ENCODE measurements around the gene MED27.
"Not testable (repeated sequence)": the region's sequence is repeated elsewhere in the genome, so short reads cannot be mapped to it uniquely, and the experiment has no call there.

MED27 gene

GRCh38 chr9:132066511-132066910, 13.2 kb downstream of the MED27 start:
- H3K36me3 ChIP-seq, result peaks cover 30% of the 10 kb centered on the region
- TF ChIP-seq CTCF (IDR thresholded peaks at IDR 0.05), result no peak
- H3K27ac ChIP-seq, result no peak overlapping the region
- H3K4me1 ChIP-seq (ENCODE audit: control insufficient read depth in 1 of 2, insufficient read depth in 1 of 2, low read depth in 1 of 2, low read length in 1 of 2), result peaks cover 12 to 14% of the 10 kb centered on the region in 2 experiments
- H3K9me3 ChIP-seq, result no peaks in the 10 kb centered on the region
- no peak overlapping the region for H3K4me3 ChIP-seq (ENCODE audit: low read depth in 1 of 2, low read length in 1 of 2)
- no peaks in the 10 kb centered on the region for H3K27me3 ChIP-seq

GRCh38 chr9:132066057-132066456, 13.6 kb downstream of the MED27 start:
- Histone ChIP-seq H3K4me3 (ENCODE audit: low read depth in 1 of 2, low read length in 1 of 2) (no peak overlapping the region), H3K27ac (no peak overlapping the region), H3K4me1 (ENCODE audit: control insufficient read depth in 1 of 2, insufficient read depth in 1 of 2, low read depth in 1 of 2, low read length in 1 of 2) (peaks cover 12 to 14% of the 10 kb centered on the region in 2 experiments), H3K9me3 (no peaks in the 10 kb centered on the region), H3K36me3 (peaks cover 30% of the 10 kb centered on the region), H3K27me3 (no peaks in the 10 kb centered on the region)
- TF ChIP-seq CTCF (IDR thresholded peaks at IDR 0.05), result no peak

- no peak overlapping the region for H3K4me3 ChIP-seq (ENCODE audit: low read depth in 1 of 2, low read length in 1 of 2)
- H3K4me1 ChIP-seq (ENCODE audit: control insufficient read depth in 1 of 2, insufficient read depth in 1 of 2, low read depth in 1 of 2, low read length in 1 of 2), result peaks cover 12 to 14% of the 10 kb centered on the region in 2 experiments
- H3K27me3 ChIP-seq, result no peaks in the 10 kb centered on the region
- TF ChIP-seq CTCF (IDR thresholded peaks at IDR 0.05), result no peak
- H3K9me3 ChIP-seq, result no peaks in the 10 kb centered on the region
- peak overlapping the region; percentile 26 for H3K27ac ChIP-seq
- H3K36me3 ChIP-seq, result peaks cover 17% of the 10 kb centered on the region
These were observed 16.4 kb downstream of the MED27 start for GRCh38 chr9:132063281-132063680.

- TF ChIP-seq CTCF (IDR thresholded peaks at IDR 0.05), result no peak
- H3K4me3 ChIP-seq (ENCODE audit: low read depth in 1 of 2, low read length in 1 of 2), result no peak overlapping the region
- peak overlapping the region; percentile 26 for H3K27ac ChIP-seq
- H3K9me3 ChIP-seq, result no peaks in the 10 kb centered on the region
- H3K36me3 ChIP-seq, result peaks cover 13% of the 10 kb centered on the region
- H3K4me1 ChIP-seq (ENCODE audit: control insufficient read depth in 1 of 2, insufficient read depth in 1 of 2, low read depth in 1 of 2, low read length in 1 of 2), result peaks cover 12 to 14% of the 10 kb centered on the region in 2 experiments
- H3K27me3 ChIP-seq, result no peaks in the 10 kb centered on the region
These were observed 16.9 kb downstream of the MED27 start for GRCh38 chr9:132062806-132063205.

- no peak overlapping the region for H3K4me3 ChIP-seq (ENCODE audit: low read depth in 1 of 2, low read length in 1 of 2)
- no peaks in the 10 kb centered on the region for H3K27me3 ChIP-seq
- no peaks in the 10 kb centered on the region for H3K9me3 ChIP-seq
- peaks cover 12 to 14% of the 10 kb centered on the region in 2 experiments for H3K4me1 ChIP-seq (ENCODE audit: control insufficient read depth in 1 of 2, insufficient read depth in 1 of 2, low read depth in 1 of 2, low read length in 1 of 2)
- H3K36me3 ChIP-seq, result peaks cover 13% of the 10 kb centered on the region
- TF ChIP-seq CTCF (IDR thresholded peaks at IDR 0.05), result no peak
- no peak overlapping the region for H3K27ac ChIP-seq
These were observed 18.1 kb downstream of the MED27 start for GRCh38 chr9:132061526-132061925.

- peaks cover 3% of the 10 kb centered on the region for H3K36me3 ChIP-seq
- TF ChIP-seq CTCF (IDR thresholded peaks at IDR 0.05), result no peak
- no peaks in the 10 kb centered on the region for H3K27me3 ChIP-seq
- no peak overlapping the region for H3K4me3 ChIP-seq (ENCODE audit: low read depth in 1 of 2, low read length in 1 of 2)
- H3K4me1 ChIP-seq (ENCODE audit: control insufficient read depth in 1 of 2, insufficient read depth in 1 of 2, low read depth in 1 of 2, low read length in 1 of 2), result peaks cover 12 to 14% of the 10 kb centered on the region in 2 experiments
- no peaks in the 10 kb centered on the region for H3K9me3 ChIP-seq
- no peak overlapping the region for H3K27ac ChIP-seq
These were observed 20.3 kb downstream of the MED27 start for GRCh38 chr9:132059361-132059760.

GRCh38 chr9:132058226-132058625, 21.4 kb downstream of the MED27 start:
- H3K9me3 ChIP-seq; H3K27me3 ChIP-seq; H3K4me1 ChIP-seq (ENCODE audit: control insufficient read depth in 1 of 2, insufficient read depth in 1 of 2, low read depth in 1 of 2, low read length in 1 of 2); H3K36me3 ChIP-seq; H3K4me3 ChIP-seq (ENCODE audit: low read depth in 1 of 2, low read length in 1 of 2); H3K27ac ChIP-seq: not testable (repeated sequence)
